22Rv1 (cell line): ENCODE results near the gene CALML6.
"Not testable (repeated sequence)": the region's sequence is repeated elsewhere in the genome, so short reads cannot be mapped to it uniquely, and the experiment has no call there.

Experiments used
- H3K27ac ChIP-seq: fragments of 450-650 bp; 2 replicates; pipeline ENCODE4 v1.5.1; 2017
- CTCF ChIP-seq: fragments of 450-650 bp; IDR thresholded peaks from 2 replicates; pipeline ENCODE4 v1.5.1; 2017; ENCODE audit warnings: mild to moderate bottlenecking
- ZFX ChIP-seq: fragments of 450-650 bp; IDR thresholded peaks from 2 replicates; pipeline ENCODE4 v1.6.1; 2017; ENCODE audit warnings: antibody characterized with exemption, borderline replicate concordance

Gene CALML6

GRCh38 chr1:1928231-1929101 is 13.4 kb downstream of the CALML6 start:
- TF ChIP-seq ZFX: no peak
- no peak for TF ChIP-seq CTCF

GRCh38 chr1:1929102-1929638 is 14.1 kb downstream of the CALML6 start:
- no peak for TF ChIP-seq CTCF
- TF ChIP-seq ZFX: no peak
- H3K27ac ChIP-seq: no peak overlapping the region

More at GRCh38 chr1:1928231-1929101, 13.4 kb downstream of the CALML6 start:
- no peak overlapping the region for H3K27ac ChIP-seq

GRCh38 chr1:1929639-1930545 is 14.8 kb downstream of the CALML6 start:
- TF ChIP-seq ZFX: no peak
- no peak for TF ChIP-seq CTCF
- no peak overlapping the region for H3K27ac ChIP-seq

- H3K27ac ChIP-seq: not testable (repeated sequence)
Observed at GRCh38 chr1:1934848-1935247, 19.8 kb downstream of the CALML6 start.

GRCh38 chr1:1937061-1937460 is 22.0 kb downstream of the CALML6 start:
- no peak overlapping the region for H3K27ac ChIP-seq
- no peak for TF ChIP-seq ZFX
- no peak for TF ChIP-seq CTCF

- TF ChIP-seq CTCF (no peak), ZFX (no peak)
- no peak overlapping the region for H3K27ac ChIP-seq
Observed at GRCh38 chr1:1937549-1938275, 22.7 kb downstream of the CALML6 start.

GRCh38 chr1:1938276-1938573 is 23.2 kb downstream of the CALML6 start:
- TF ChIP-seq ZFX (no peak), CTCF (no peak)
- no peak overlapping the region for H3K27ac ChIP-seq
